MM.1S (cell line): ENCODE results near the gene ARHGAP25.

Source experiments
- DNase-seq: peaks from one replicate; pipeline ENCODE4 v3.0.0-alpha.2; 2015
- H2AFZ ChIP-seq: fragments of 300-600 bp; sonication (generic); 2 replicates; pipeline ENCODE4 v1.6.0; 2016; ENCODE audit warnings: antibody characterized with exemption, low read length
- H3F3A ChIP-seq: fragments of 300-600 bp; sonication (generic); 2 replicates; pipeline ENCODE4 v1.6.1; 2016; ENCODE audit warnings: mild to moderate bottlenecking, antibody characterized with exemption, low read length, moderate library complexity, mixed read lengths; ENCODE audit not compliant: insufficient read depth
- H3K27ac ChIP-seq: fragments of 300-600 bp; sonication (generic); 2 replicates; pipeline ENCODE4 v1.5.1; 2016; ENCODE audit warnings: mild to moderate bottlenecking, low read length
- H3K27me3 ChIP-seq: fragments of 300-600 bp; sonication (generic); replicated peaks from 2 replicates; pipeline ENCODE4 v1.6.0; 2016; ENCODE audit warnings: low read length; ENCODE audit not compliant: insufficient read depth
- H3K36me3 ChIP-seq: fragments of 300-600 bp; sonication (generic); replicated peaks from 2 replicates; pipeline ENCODE4 v1.6.1; 2016; ENCODE audit warnings: mild to moderate bottlenecking, low read length, mixed read lengths; ENCODE audit not compliant: insufficient read depth
- H3K4me1 ChIP-seq: fragments of 300-600 bp; sonication (generic); 2 replicates; pipeline ENCODE4 v1.6.1; 2016; ENCODE audit warnings: low read length, mixed read lengths
- H3K4me2 ChIP-seq: fragments of 300-600 bp; sonication (generic); 2 replicates; pipeline ENCODE4 v1.6.0; 2016; ENCODE audit warnings: low read depth, low read length
- H3K4me3 ChIP-seq: fragments of 300-600 bp; sonication (generic); 2 replicates; pipeline ENCODE4 v1.5.1; 2016; ENCODE audit warnings: low read length, mixed read lengths
- H3K79me2 ChIP-seq: fragments of 300-600 bp; sonication (generic); 2 replicates; pipeline ENCODE4 v1.6.1; 2016; ENCODE audit warnings: mixed run types, low read length, mixed read lengths
- H3K9ac ChIP-seq: fragments of 300-600 bp; sonication (generic); 2 replicates; pipeline ENCODE4 v1.6.1; 2016; ENCODE audit warnings: low read length, mixed read lengths
- H3K9me2 ChIP-seq: fragments of 300-600 bp; sonication (generic); replicated peaks from 2 replicates; pipeline ENCODE4 v1.6.1; 2016; ENCODE audit warnings: mild to moderate bottlenecking, low read length, mixed read lengths; ENCODE audit not compliant: insufficient read depth
- H3K9me3 ChIP-seq: fragments of 300-600 bp; sonication (generic); replicated peaks from 2 replicates; pipeline ENCODE4 v1.6.1; 2016; ENCODE audit warnings: mild to moderate bottlenecking, low read length, mixed read lengths; ENCODE audit not compliant: insufficient read depth
- H4K20me1 ChIP-seq: fragments of 300-600 bp; sonication (generic); 2 replicates; pipeline ENCODE4 v1.6.1; 2016; ENCODE audit warnings: mild to moderate bottlenecking, low read length, moderate library complexity, mixed read lengths; ENCODE audit not compliant: insufficient read depth
- EZH2 ChIP-seq: fragments of 300-600 bp; sonication (generic); optimal IDR thresholded peaks from 2 replicates; pipeline ENCODE3; 2017; ENCODE audit warnings: low read depth, mild to moderate bottlenecking, antibody characterized with exemption, low read length, mixed read lengths
- EZH2phosphoT487 ChIP-seq: fragments of 300-600 bp; sonication (generic); IDR thresholded peaks from 2 replicates; pipeline ENCODE4 v1.6.1; 2018; ENCODE audit warnings: antibody characterized with exemption, low read length
- TF ChIP-seq, protein P1 (sequence below): fragments of 300-600 bp; sonication (generic); IDR thresholded peaks from 2 replicates; pipeline ENCODE4 v1.5.1; 2016; ENCODE audit warnings: antibody characterized with exemption, low read length, mixed read lengths

Gene ARHGAP25, protein sequence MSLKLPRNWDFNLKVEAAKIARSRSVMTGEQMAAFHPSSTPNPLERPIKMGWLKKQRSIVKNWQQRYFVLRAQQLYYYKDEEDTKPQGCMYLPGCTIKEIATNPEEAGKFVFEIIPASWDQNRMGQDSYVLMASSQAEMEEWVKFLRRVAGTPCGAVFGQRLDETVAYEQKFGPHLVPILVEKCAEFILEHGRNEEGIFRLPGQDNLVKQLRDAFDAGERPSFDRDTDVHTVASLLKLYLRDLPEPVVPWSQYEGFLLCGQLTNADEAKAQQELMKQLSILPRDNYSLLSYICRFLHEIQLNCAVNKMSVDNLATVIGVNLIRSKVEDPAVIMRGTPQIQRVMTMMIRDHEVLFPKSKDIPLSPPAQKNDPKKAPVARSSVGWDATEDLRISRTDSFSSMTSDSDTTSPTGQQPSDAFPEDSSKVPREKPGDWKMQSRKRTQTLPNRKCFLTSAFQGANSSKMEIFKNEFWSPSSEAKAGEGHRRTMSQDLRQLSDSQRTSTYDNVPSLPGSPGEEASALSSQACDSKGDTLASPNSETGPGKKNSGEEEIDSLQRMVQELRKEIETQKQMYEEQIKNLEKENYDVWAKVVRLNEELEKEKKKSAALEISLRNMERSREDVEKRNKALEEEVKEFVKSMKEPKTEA

GRCh38 chr2:68734688-68735525 is at the start of gene ARHGAP25:
Gene ARHGAP25 (plus strand): TSS chr2:68734811. CDS start chr2:68735200, 389 bp downstream.
- H2AFZ ChIP-seq = peak within 1 kb of the TSS; percentile 61
- no peaks in the 10 kb centered on the region for H3K9me3 ChIP-seq
- TF ChIP-seq EZH2 (no peak), EZH2phosphoT487 (no peak)
- TF ChIP-seq, protein P1, sequence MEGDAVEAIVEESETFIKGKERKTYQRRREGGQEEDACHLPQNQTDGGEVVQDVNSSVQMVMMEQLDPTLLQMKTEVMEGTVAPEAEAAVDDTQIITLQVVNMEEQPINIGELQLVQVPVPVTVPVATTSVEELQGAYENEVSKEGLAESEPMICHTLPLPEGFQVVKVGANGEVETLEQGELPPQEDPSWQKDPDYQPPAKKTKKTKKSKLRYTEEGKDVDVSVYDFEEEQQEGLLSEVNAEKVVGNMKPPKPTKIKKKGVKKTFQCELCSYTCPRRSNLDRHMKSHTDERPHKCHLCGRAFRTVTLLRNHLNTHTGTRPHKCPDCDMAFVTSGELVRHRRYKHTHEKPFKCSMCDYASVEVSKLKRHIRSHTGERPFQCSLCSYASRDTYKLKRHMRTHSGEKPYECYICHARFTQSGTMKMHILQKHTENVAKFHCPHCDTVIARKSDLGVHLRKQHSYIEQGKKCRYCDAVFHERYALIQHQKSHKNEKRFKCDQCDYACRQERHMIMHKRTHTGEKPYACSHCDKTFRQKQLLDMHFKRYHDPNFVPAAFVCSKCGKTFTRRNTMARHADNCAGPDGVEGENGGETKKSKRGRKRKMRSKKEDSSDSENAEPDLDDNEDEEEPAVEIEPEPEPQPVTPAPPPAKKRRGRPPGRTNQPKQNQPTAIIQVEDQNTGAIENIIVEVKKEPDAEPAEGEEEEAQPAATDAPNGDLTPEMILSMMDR = no peak
- peak within 1 kb of the TSS; percentile 50 for H3K4me3 ChIP-seq
- peak; percentile 33 for DNase-seq
- peaks cover 4% of the 10 kb centered on the region; the same call in 1 of the 2 replicates for H3K79me2 ChIP-seq
- H3K27ac ChIP-seq = peak within 1 kb of the TSS; percentile 72
- H3K36me3 ChIP-seq = no peaks in the 10 kb centered on the region
- H3K27me3 ChIP-seq = no peaks in the 10 kb centered on the region
- no peaks in the 10 kb centered on the region for H4K20me1 ChIP-seq
- peak within 1 kb of the TSS; percentile 78 for H3K4me2 ChIP-seq
- H3K9ac ChIP-seq = peak within 1 kb of the TSS; percentile 59
- peaks cover 5% of the 10 kb centered on the region for H3F3A ChIP-seq
- peaks cover 31% of the 10 kb centered on the region for H3K4me1 ChIP-seq
- no peaks in the 10 kb centered on the region for H3K9me2 ChIP-seq

- Histone ChIP-seq H3K4me3 (no peak overlapping the region), H3K27ac (no peak overlapping the region), H3K9me2 (no peaks in the 10 kb centered on the region), H3K4me2 (no peak overlapping the region), H3K27me3 (no peaks in the 10 kb centered on the region), H3F3A (peaks cover 20% of the 10 kb centered on the region), H3K4me1 (peaks cover 23% of the 10 kb centered on the region), H3K9ac (no peak overlapping the region), H3K79me2 (no peaks in the 10 kb centered on the region), H3K9me3 (no peaks in the 10 kb centered on the region), H2AFZ (no peak overlapping the region), H4K20me1 (no peaks in the 10 kb centered on the region), H3K36me3 (no peaks in the 10 kb centered on the region)
- no peak for DNase-seq
- TF ChIP-seq EZH2 (no peak), EZH2phosphoT487 (no peak)
- TF ChIP-seq, protein P1 = no peak
These were observed 48.4 kb upstream of the ARHGAP25 start for GRCh38 chr2:68686178-68686577.

GRCh38 chr2:68687018-68687417 is 47.6 kb upstream of the ARHGAP25 start:
- Histone ChIP-seq H3K79me2 (no peaks in the 10 kb centered on the region), H3K27ac (no peak overlapping the region), H4K20me1 (no peaks in the 10 kb centered on the region), H2AFZ (no peak overlapping the region), H3K9me3 (no peaks in the 10 kb centered on the region), H3F3A (peaks cover 20% of the 10 kb centered on the region), H3K4me2 (no peak overlapping the region), H3K27me3 (no peaks in the 10 kb centered on the region), H3K9me2 (0 out of 2 replicates have a peak, but pooled peaks cover 4% of the 10 kb centered on the region), H3K36me3 (no peaks in the 10 kb centered on the region), H3K9ac (no peak overlapping the region), H3K4me3 (no peak overlapping the region), H3K4me1 (peaks cover 27% of the 10 kb centered on the region)
- no peak for TF ChIP-seq EZH2phosphoT487
- no peak for TF ChIP-seq EZH2
- TF ChIP-seq, protein P1 = no peak
- DNase-seq = no peak
